Hepatocyte (in vitro differentiated cells): ENCODE data around the gene CCDC201. TPM values are rescaled to one million over a fixed set of nuclear protein-coding genes. Genes with fewer than 3 reads are reported as not detected.

ENCODE experiments used
- DNase-seq: peaks from one replicate; pipeline ENCODE4 v3.0.0-alpha.2; 2016; ENCODE audit warnings: low spot score
- H2AFZ ChIP-seq: fragments of 200-600 bp; sonication (generic); 2 replicates; pipeline ENCODE4 v1.6.0; 2016; ENCODE audit warnings: antibody characterized with exemption, mild to moderate bottlenecking
- H3K27ac ChIP-seq: fragments of 200-600 bp; sonication (generic); 2 replicates; pipeline ENCODE4 v1.5.1; 2016; ENCODE audit warnings: mild to moderate bottlenecking
- H3K27me3 ChIP-seq: fragments of 200-600 bp; sonication (generic); 2 replicates; pipeline ENCODE4 v1.6.1; 2016
- H3K36me3 ChIP-seq: fragments of 200-600 bp; sonication (generic); replicated peaks from 2 replicates; pipeline ENCODE4 v1.5.1; 2016; ENCODE audit warnings: low read depth; ENCODE audit not compliant: insufficient read depth
- H3K4me1 ChIP-seq: fragments of 200-600 bp; sonication (generic); 2 replicates; pipeline ENCODE4 v1.5.1; 2016; ENCODE audit warnings: mild to moderate bottlenecking, moderate library complexity; ENCODE audit not compliant: insufficient read depth
- H3K4me2 ChIP-seq: fragments of 200-600 bp; sonication (generic); 2 replicates; pipeline ENCODE4 v1.6.0; 2016
- H3K4me3 ChIP-seq: fragments of 200-600 bp; sonication (generic); 2 replicates; pipeline ENCODE4 v1.5.1; 2016; ENCODE audit warnings: mild to moderate bottlenecking
- H3K79me2 ChIP-seq: fragments of 200-600 bp; sonication (generic); 2 replicates; pipeline ENCODE4 v1.6.0; 2017; ENCODE audit warnings: mild to moderate bottlenecking
- H3K9me2 ChIP-seq: fragments of 200-600 bp; sonication (generic); replicated peaks from 2 replicates; pipeline ENCODE4 v1.6.0; 2017; ENCODE audit warnings: mild to moderate bottlenecking; ENCODE audit not compliant: insufficient read depth
- H3K9me3 ChIP-seq: fragments of 200-600 bp; sonication (generic); 2 replicates; pipeline ENCODE4 v1.5.1; 2016; ENCODE audit warnings: low read depth, mild to moderate bottlenecking
- H4K20me1 ChIP-seq: fragments of 200-600 bp; sonication (generic); 2 replicates; pipeline ENCODE4 v1.6.0; 2016; ENCODE audit warnings: mild to moderate bottlenecking; ENCODE audit not compliant: insufficient read depth, poor library complexity, severe bottlenecking
- CTCF ChIP-seq: fragments of 200-600 bp; sonication (generic); IDR thresholded peaks from 2 replicates; pipeline ENCODE4 v1.5.1; 2016; ENCODE audit warnings: antibody characterized with exemption, mild to moderate bottlenecking; ENCODE audit not compliant: poor library complexity
- EZH2 ChIP-seq: fragments of 200-600 bp; sonication (generic); IDR thresholded peaks from 2 replicates; pipeline ENCODE4 v1.6.1; 2016; ENCODE audit warnings: antibody characterized with exemption, mild to moderate bottlenecking, borderline replicate concordance
- EZH2phosphoT487 ChIP-seq: fragments of 200-600 bp; sonication (generic); IDR thresholded peaks from one replicate; pipeline ENCODE4 v1.6.1; 2018; ENCODE audit warnings: antibody characterized with exemption, mild to moderate bottlenecking, low read depth, moderate library complexity; ENCODE audit not compliant: unreplicated experiment, severe bottlenecking
- WGBS: methylation state at CpG from one replicate; pipeline ENCODE4 v1.1.6; 2016; ENCODE audit warnings: low lambda C conversion rate; ENCODE audit errors: missing lambda C conversion rate; 5-methylcytosine and 5-hydroxymethylcytosine counted together
- polyA plus RNA-seq: library from polyadenylated mRNA; unstranded; fragments of >200 nt; fragmentation: Nextera tagmentation; extraction: Ambion mirVana; gene quantifications from 2 replicates; pipeline ENCODE4 v1.2.1, GENCODE V29; 2016
- total RNA-seq: library from RNA; depleted of rRNA; stranded (reverse); fragments of >200 nt; gene quantifications from 2 replicates; pipeline ENCODE4 v1.2.3, GENCODE V29; 2014

The CCDC201 gene
- total and polyA plus RNA-seq, 2 experiments from 2014 or later: not detected

- no peak overlapping the region for H3K27ac ChIP-seq
- H3K27me3 ChIP-seq: peaks cover 8% of the 10 kb centered on the region
- H3K4me1 ChIP-seq: no peaks in the 10 kb centered on the region
- no peaks in the 10 kb centered on the region for H3K79me2 ChIP-seq
- H4K20me1 ChIP-seq: no peaks in the 10 kb centered on the region
- no peak overlapping the region for H3K4me2 ChIP-seq
- no peak for DNase-seq
- H3K4me3 ChIP-seq: no peak overlapping the region
- no peak overlapping the region for H2AFZ ChIP-seq
- no peaks in the 10 kb centered on the region for H3K9me2 ChIP-seq
- H3K36me3 ChIP-seq: no peaks in the 10 kb centered on the region
- no peak for TF ChIP-seq EZH2
- TF ChIP-seq EZH2phosphoT487: no peak
- TF ChIP-seq CTCF: no peak
- H3K9me3 ChIP-seq: no peaks in the 10 kb centered on the region
Observed at GRCh38 chr7:45894665-45895062, 21.8 kb upstream of the CCDC201 start.

DNA sequence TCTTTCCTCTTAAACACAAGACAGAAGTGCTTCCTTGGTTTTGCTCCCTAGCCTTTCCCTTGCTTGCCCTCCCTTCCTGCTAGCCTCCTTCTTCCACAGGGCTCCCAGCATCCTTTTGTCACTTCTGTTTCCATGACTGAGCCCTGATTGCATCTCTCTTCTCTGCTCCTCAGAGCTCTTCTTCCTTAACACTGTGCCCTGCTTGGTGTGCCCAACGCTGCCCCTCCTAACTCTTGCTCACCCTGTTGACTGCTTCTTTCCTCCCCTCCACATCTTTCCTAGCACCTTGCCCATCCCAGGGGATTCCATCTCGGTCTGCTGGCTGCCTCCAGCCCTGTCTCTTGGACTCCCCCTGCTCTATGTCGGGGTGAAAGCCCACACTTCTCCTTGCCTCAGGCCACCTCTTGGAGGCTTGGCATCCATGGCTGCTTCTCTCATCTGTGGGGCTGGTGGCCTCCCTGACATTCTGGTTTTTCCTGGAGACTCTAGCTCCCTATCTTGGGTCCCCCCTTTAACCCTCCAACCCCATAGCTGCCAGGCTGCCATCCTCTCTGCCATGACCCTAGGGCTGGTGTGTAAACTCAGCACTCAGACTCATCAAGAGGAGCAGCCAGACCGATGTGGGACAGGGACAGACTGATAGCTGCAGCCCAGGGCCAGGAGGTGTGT lies 21.2 kb upstream of the CCDC201 start:
- Histone ChIP-seq H4K20me1 (no peaks in the 10 kb centered on the region), H3K27me3 (peaks cover 14% of the 10 kb centered on the region), H3K79me2 (no peaks in the 10 kb centered on the region), H2AFZ (no peak overlapping the region), H3K4me2 (no peak overlapping the region), H3K4me3 (no peak overlapping the region), H3K27ac (no peak overlapping the region), H3K4me1 (peaks cover 2% of the 10 kb centered on the region), H3K9me2 (no peaks in the 10 kb centered on the region), H3K9me3 (no peaks in the 10 kb centered on the region), H3K36me3 (no peaks in the 10 kb centered on the region)
- WGBS: 83% methylated on average over 4 of the region's 4 CpGs
- DNase-seq: no peak
- TF ChIP-seq EZH2 (no peak), EZH2phosphoT487 (no peak), CTCF (no peak)

DNA sequence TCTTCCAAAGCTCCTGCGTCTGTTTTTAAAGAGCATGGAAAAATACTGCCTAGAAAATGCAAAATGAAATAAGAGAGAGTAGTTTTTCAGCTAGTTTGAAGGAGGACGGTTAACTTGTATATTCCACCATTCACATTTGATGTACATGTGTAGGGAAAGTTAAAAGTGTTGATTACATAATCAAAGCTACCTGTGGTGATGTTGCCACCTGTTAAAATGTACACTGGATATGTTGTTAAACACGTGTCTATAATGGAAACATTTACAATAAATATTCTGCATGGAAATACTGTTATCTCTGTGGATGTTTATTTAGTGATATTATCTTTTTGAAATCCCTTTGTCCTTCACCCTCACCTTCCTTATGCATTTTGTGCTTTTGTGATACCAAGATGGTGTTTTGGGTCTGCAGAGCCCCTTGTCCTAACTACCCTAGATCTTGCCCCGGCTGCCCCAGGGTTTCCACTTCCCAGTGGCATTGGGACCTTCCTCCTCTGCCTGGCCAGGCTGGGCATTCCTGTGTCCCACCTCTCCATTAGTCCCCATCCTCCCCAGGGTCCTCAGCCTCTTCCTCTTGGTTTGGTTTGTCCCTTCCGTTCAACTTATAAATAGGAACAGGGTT lies 20.6 kb upstream of the CCDC201 start:
- Histone ChIP-seq H3K27me3 (peaks cover 17% of the 10 kb centered on the region), H3K9me3 (no peaks in the 10 kb centered on the region), H3K4me2 (no peak overlapping the region), H3K79me2 (no peaks in the 10 kb centered on the region), H4K20me1 (no peaks in the 10 kb centered on the region), H3K4me3 (no peak overlapping the region), H3K9me2 (no peaks in the 10 kb centered on the region), H3K27ac (no peak overlapping the region), H3K36me3 (no peaks in the 10 kb centered on the region), H2AFZ (no peak overlapping the region), H3K4me1 (peaks cover 8% of the 10 kb centered on the region)
- TF ChIP-seq EZH2 (no peak), EZH2phosphoT487 (no peak), CTCF (no peak)
- WGBS: 72% methylated on average over 5 of the region's 5 CpGs
- no peak for DNase-seq
